IPS-NIHi11 (cell line): Measurements from ENCODE around the gene JPH2.
A peak's percentile ranks its signal among the peaks of the same experiment; 100 is the strongest.
"Not testable (repeated sequence)": the region's sequence is repeated elsewhere in the genome, so short reads cannot be mapped to it uniquely, and the experiment has no call there.

Experiments
- DNase-seq: peaks from one replicate; pipeline ENCODE4 v3.0.0; 2012; ENCODE audit warnings: mixed read lengths, low spot score

JPH2 gene

DNA sequence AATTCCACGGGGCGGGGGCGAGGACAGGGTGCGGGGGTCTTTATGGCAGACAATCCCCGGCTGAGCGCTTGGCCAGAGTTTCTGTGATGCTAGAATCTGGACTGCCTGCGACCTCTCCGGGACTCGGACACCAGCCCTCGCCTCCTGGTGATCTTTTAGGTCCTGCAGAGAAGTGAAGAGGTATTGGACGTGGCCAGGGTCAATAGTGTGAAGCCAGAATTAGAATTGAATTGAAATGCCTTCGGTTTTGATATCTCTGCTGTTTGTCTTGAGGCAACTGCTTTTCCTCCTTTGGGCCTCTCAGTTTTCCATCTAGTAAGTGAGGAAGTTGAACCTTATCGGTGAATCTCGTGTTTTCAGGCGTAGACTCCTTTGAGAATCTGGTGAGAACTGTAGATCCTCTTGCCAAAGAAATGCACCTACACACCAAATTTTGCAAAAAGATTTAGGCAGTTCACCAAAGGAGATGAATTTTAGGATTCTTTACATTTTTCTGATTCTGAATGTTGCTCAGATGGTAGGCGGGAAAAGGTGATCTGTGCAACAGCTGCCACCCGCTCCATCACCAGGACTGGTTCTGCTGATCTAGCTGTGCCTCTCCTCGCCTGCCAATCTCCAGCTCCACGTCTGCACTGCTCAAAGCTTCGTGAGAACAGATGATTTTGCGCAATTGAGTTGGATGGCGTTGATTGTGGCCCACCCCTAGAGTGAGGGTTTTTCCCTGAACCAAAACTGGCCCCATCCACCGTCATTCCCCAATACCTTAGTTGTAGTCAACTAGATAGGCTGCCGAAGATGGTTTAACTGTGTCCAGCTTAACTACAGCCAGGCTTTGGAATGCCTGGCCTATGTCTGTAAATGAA lies 24.4 kb upstream of the JPH2 start:
- no peak for DNase-seq

GRCh38 chr20:44210406-44211176 lies 23.6 kb upstream of the JPH2 start, which contains the start of gene OSER1:
TSS of gene OSER1 (minus strand) at chr20:44210771. CDS start at chr20:44206957, 3,814 bp downstream.
- peak; percentile 98 for DNase-seq

DNA sequence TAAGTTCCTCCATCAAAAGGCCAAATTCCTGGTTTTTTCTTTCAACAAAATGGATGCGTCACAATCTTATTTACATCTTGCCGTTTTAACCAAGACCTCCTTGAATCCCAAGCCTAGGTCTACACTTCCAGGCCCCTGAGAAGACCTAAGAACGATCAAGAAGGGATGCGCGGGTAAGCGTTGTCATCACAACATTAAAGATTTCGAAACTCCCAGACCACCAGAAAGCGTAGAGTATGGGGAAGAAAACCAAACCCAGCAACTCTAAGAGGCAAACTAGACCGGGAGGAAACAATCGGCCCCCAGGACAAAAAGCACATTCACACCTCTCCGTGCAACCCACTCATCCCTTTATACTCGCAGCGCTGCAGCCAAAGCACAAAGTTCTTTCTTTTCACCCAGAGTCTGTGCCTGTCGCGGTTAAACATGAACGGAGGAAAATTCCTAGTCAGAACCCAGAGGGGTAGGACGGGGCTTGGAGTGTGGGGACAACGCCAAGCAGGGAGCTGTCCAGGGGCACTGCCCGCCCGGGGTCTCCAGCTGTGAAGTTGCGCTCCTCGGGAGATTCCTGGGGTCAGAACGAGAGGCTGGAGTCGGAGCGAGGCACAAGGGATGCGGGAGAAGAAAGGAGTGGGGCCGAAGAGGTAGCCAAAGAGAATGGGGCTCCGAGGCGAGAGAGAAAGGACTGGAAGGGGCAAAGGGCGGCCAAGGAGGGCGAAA lies 22.9 kb upstream of the JPH2 start:
- peak; percentile 29 for DNase-seq

GRCh38 chr20:44208770-44209169 lies 21.8 kb upstream of the JPH2 start:
- DNase-seq: no peak

DNA sequence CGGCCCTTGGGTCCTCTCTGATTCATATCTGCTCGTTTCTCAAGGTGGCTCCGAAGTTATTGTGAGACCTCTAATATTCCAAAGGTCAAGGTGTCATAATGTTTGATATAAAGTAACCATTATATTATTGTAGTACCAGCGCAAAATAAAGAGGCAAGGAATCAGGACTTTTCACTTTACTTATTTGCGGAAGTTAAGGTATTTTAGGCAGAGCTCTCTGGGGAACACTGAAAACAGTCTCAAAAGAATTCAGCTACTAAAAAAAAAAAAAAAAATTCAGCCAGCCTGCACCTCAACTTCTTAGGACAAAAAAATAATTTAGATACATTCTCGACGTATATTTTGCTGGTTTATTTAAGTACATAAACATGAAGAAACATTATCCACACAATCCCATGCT lies 21.2 kb upstream of the JPH2 start:
- DNase-seq: no peak

GRCh38 chr20:44207126-44207723 lies 20.2 kb upstream of the JPH2 start:
- no peak for DNase-seq

DNA sequence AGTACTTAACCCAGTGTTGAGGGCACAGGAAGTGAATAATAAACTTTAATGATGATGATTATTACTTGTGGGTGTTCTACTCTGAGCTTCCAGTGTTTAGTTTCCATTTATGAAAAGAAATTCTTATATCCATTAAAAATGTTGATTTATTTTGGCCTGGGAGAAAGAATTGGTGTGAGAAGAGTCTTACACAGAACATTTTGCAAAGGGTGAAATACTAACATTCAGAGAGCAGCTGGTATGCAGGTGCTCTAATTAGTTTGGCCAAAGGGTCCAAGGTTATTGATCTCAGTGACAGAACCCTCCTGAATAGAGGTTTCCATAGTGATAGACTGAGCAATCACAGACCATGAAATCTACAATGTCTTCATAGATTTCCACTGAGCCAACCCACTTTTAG lies 19.1 kb upstream of the JPH2 start:
- no peak for DNase-seq

- DNase-seq: no peak
Observed at GRCh38 chr20:44204832-44205215, 17.8 kb upstream of the JPH2 start.

- peak; percentile 29 for DNase-seq
Observed at GRCh38 chr20:44204156-44204831, 17.3 kb upstream of the JPH2 start.

- no peak for DNase-seq
Observed at GRCh38 chr20:44203161-44203560, 16.2 kb upstream of the JPH2 start.

GRCh38 chr20:44200983-44201382 lies 14.0 kb upstream of the JPH2 start:
- DNase-seq: no peak

DNA sequence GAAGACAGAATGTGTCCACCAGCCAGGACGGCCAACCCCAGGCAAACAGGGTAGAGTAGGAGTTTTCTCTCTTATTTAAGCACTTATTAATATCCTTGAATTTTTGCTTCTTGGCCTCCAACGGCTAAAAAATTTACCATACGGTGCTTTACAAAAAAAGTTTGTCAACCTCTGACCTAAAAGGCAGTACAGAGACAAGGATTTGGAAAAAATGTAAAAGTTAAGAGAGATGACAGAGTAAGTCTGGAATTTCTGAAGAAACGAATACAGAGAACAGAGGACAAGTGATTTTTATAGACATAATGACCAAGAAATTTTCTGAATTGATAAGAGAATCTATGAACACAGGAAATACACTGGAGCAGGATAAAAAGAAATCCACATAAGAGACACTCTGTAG lies 13.4 kb upstream of the JPH2 start:
- DNase-seq: no peak

DNA sequence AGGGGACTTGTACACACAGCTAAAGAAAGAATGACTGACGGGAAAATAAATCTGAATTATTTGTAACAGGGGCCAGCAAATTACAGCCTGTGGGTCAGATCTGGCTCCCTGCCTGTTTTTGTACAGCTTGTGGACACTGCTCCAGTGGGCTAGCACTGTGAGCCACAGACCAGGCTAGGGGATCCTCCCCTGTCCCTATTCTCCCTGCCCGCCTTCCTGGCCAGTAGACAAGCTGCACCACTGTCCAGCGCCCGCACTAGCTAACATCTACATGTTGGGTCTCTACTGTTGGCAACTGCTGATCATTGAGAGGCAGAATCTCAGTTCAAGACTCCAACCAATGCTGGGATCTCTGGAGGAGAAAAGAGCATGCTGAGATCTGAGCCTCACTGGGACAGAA lies 12.9 kb upstream of the JPH2 start:
- DNase-seq: no peak

GRCh38 chr20:44198872-44199271 lies 11.9 kb upstream of the JPH2 start:
- DNase-seq: no peak

DNA sequence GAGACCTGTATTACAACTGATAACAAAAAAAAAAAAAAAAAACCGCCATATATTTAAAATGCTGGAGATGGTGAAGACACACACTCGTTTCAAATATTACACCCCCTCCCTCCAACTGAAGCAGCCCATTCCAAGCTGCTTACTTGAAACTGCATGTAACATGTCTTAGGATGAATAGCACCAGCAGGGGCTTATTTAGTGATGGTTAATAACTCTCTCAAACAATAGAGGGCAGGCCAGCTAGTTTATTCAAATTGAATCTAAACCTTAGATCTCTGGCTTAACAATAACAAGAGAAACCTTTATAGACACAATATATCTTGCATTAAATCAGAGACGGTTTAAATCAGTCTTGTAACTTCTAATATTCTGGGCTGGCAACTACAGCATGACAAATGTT lies 9.3 kb upstream of the JPH2 start:
- no peak for DNase-seq

DNA sequence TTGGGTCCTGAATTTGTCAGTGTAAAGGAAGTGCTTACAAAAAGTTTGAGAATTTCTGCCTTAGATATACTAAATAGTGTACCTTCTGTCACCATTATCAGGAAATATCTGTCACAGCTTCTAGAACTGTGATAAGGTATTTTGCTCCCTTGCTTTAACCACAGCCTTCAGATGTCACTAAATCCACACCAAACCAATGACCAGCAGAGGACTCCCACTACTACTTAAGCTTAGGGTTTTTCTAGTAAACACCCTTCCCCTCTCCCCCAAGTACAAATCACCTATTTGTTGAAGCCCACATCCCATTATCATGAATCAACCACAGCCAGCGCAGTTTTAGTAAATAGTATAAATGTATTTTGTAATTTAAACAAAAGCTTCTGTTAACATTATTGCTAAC lies 8.6 kb upstream of the JPH2 start:
- DNase-seq: no peak

GRCh38 chr20:44193801-44194200 lies 6.8 kb upstream of the JPH2 start:
- DNase-seq: no peak

DNA sequence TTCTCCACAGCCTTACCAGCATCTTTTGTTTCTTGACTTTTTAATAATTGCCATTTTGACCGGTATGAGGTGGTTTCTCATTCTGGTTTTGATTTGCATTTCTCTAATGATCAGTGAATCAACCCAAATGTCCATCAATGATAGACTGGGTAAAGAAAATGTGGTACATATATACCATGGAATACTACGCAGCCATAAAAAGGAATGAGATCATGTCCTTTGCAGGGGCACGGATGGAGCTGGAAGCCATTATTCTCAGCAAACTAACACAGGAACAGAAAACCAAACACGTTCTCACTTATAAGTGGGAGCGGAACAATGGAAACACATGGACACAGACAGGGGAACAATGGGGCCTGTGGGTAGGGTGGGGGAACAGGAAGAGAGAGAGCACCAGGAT lies 4.7 kb upstream of the JPH2 start:
- not testable (repeated sequence) for DNase-seq

DNA sequence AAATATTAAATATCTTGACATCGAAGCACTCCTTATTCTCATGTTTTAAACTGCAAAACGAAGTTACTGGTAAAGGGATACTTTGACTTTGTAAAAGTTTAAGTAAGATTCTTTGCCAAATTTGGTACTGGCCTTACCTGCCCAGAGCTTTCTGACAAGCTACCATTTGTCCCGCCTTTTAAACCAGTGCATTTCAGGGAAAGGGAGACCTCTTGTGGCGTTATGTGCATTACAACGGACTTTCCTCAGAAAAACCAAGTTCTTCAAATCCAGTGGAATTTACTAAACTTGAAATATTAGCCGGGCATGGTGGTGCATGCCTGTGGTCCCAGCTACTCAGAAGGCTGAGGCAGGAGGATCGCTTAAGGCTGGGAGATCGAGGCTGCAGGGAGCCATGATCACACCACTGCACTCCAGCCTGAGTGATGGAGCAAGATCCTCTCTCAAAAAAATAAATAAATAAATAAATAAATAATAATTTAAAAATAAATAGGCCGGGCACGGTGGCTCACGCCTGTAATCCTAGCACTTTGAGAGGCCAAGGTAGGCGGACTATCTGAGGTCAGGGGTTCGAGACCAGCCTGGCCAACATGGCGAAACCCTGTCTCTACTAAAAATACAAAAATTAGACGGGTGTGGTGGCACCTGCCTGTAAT lies 3.3 kb upstream of the JPH2 start:
- DNase-seq: peak; percentile 66

DNA sequence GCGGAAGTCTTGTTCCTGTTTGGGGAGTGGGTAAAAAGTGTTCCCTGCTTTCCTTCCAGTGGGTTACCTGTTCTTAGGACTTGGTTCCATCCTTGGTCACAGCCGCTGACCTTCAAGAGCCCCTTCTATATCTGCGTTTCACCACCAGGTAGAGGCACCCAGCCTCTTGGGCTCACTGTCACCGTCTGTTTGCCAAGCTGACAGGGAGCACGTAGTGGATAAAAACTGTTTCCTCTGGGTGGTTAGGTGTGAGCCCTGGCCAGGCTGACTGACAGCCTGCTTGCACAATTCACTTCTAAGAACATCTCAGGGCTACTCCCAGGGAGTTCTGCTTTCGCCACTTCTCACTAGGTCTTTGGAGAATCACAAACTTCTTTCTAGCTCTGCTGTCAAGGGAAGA lies 1.8 kb upstream of the JPH2 start:
- no peak for DNase-seq
